ENCODE results near the gene SCYGR7. TPM values are rescaled to one million over a fixed set of nuclear protein-coding genes. Genes with fewer than 3 reads are reported as not detected.

SCYGR7 gene
- total and polyA plus RNA-seq, 11 donors, result not detected

DNA sequence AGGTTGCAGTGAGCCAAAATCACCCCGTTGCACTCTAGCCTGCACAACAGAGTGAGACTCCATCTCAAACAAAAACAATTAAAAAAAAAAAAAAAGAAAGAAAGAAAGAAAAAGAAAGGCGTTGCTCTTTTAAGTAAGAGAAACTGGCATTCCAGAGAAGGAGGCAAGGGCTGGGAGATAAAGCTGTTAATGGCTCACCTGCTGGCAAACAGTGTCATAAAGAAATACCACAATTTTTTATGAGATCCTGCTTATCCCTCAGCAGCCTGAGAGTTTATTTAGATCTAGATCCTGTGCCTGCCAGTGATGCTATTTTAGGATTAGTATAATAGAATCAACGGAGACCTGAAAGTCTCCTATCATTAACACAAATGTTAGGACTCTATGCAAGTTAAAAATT, 26.6 kb upstream of the SCYGR7 start:
- ATAC-seq (no peak), DNase-seq (no peak)
- 78 to 84% (median 80%) methylated on average over 3 of the region's 3 CpGs for WGBS, 4 donors
- Histone ChIP-seq H3K27me3 (peaks cover 0 to 4% (median 0%) of the 10 kb centered on the region in 9 donors), H3K4me1 (no peaks in the 10 kb centered on the region), H3K4me3 (no peak overlapping the region), H3K36me3 (no peaks in the 10 kb centered on the region), H3K27ac (no peak overlapping the region), H3K9me3 (no peaks in the 10 kb centered on the region)
- intact Hi-C loops (cut with DNase I), result no loop called here
- TF ChIP-seq POLR2A (IDR thresholded peaks at IDR 0.05), result no peak
- TF ChIP-seq, protein P1, sequence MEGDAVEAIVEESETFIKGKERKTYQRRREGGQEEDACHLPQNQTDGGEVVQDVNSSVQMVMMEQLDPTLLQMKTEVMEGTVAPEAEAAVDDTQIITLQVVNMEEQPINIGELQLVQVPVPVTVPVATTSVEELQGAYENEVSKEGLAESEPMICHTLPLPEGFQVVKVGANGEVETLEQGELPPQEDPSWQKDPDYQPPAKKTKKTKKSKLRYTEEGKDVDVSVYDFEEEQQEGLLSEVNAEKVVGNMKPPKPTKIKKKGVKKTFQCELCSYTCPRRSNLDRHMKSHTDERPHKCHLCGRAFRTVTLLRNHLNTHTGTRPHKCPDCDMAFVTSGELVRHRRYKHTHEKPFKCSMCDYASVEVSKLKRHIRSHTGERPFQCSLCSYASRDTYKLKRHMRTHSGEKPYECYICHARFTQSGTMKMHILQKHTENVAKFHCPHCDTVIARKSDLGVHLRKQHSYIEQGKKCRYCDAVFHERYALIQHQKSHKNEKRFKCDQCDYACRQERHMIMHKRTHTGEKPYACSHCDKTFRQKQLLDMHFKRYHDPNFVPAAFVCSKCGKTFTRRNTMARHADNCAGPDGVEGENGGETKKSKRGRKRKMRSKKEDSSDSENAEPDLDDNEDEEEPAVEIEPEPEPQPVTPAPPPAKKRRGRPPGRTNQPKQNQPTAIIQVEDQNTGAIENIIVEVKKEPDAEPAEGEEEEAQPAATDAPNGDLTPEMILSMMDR (IDR thresholded peaks at IDR 0.05), result no peak

DNA sequence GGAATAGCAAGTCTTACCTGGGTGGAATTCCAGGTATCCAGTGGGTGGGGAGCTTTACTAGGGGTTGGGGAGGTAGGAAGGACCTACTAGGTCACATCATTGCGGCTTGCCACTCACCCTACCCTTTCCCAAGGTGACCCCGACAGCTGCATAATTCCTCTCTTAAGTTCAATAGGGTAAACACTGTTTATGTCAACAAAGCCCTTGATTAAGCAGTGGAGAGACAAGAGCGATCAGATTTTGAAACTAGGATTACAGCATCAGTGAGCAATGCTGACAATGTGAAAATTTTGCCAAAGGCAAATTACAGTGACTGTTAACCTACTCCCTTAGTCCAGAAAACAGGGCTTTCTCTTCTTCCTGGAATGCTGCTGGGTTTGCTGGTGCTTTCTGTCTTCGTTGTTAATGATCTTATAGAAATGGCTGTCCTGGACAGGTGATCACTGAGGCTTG, 24.8 kb upstream of the SCYGR7 start:
- no peaks in the 10 kb centered on the region for H3K36me3 ChIP-seq
- no peaks in the 10 kb centered on the region for H3K9me3 ChIP-seq
- H3K4me1 ChIP-seq, result no peaks in the 10 kb centered on the region
- no peak overlapping the region for H3K27ac ChIP-seq
- H3K4me3 ChIP-seq, result no peak overlapping the region
- intact Hi-C loops (cut with DNase I), result no loop called here
- no peak for TF ChIP-seq POLR2A (IDR thresholded peaks at IDR 0.05)
- TF ChIP-seq, protein P1 (IDR thresholded peaks at IDR 0.05), result no peak
- DNase-seq, result no peak
- peaks cover 0 to 4% (median 0%) of the 10 kb centered on the region in 9 donors for H3K27me3 ChIP-seq
- 63 to 83% (median 71%) methylated on average over 4 of the region's 4 CpGs for WGBS, 4 donors
- ATAC-seq, result no peak

DNA sequence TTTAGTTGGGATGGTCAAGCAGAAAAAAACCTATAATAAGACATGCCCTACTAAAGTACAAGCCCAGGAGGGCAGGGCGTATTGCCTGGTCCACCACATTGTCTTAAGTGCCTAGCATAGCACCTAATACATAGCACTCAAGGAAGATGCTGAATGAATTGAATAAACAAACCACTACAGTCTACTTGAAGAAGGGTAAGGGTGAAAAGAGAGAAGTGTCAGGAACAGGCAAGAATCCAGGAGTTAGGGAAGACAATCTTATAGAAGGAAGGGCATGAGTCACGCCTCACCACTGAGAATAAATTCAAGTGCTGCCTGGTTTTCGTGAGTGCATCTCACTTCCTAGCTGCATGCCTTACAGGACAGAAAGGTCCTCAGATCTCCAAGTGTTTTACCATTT, 24.2 kb upstream of the SCYGR7 start:
- Histone ChIP-seq H3K4me1 (no peaks in the 10 kb centered on the region), H3K9me3 (no peaks in the 10 kb centered on the region), H3K27me3 (peaks cover 0 to 4% (median 0%) of the 10 kb centered on the region in 9 donors), H3K4me3 (no peak overlapping the region), H3K27ac (no peak overlapping the region), H3K36me3 (no peaks in the 10 kb centered on the region)
- ATAC-seq, result no peak
- WGBS, 4 donors, result 70 to 74% (median 73%) methylated on average over 3 of the region's 3 CpGs
- TF ChIP-seq POLR2A (IDR thresholded peaks at IDR 0.05), result no peak
- TF ChIP-seq, protein P1 (IDR thresholded peaks at IDR 0.05), result no peak
- DNase-seq, result no peak
- intact Hi-C loops (cut with DNase I), result no loop called here

DNA sequence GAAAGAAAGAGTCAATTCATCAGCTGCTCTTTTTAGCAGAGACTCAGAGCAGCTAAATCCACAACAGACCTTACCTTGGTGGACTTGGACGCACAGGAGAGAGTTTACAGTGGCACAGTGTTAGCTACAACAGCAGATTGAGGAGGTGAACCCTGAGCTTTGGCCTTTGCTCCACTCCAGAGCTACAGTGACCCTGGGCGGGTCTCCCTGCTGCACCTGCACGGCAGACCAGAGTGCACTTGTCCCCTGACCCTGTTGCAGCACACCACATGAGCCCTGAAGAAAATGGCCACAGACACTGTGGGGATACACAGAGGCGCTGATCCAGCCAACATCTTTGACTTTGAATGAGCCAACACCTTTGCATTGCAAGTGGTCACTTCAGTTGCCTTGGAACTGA, 21.3 kb upstream of the SCYGR7 start:
- Histone ChIP-seq H3K4me1 (no peaks in the 10 kb centered on the region), H3K27ac (no peak overlapping the region), H3K36me3 (no peaks in the 10 kb centered on the region), H3K27me3 (peaks cover 0 to 4% (median 0%) of the 10 kb centered on the region in 9 donors), H3K9me3 (no peaks in the 10 kb centered on the region), H3K4me3 (no peak overlapping the region)
- no peak for ATAC-seq
- WGBS, 4 donors, result 69 to 85% (median 80%) methylated on average over 4 of the region's 4 CpGs
- DNase-seq, result no peak
- intact Hi-C loops (cut with DNase I), result no loop called here
- TF ChIP-seq POLR2A (IDR thresholded peaks at IDR 0.05), result no peak
- TF ChIP-seq, protein P1 (IDR thresholded peaks at IDR 0.05), result no peak
